Stimulated activated CD8-positive, alpha-beta memory T cell treated with anti-CD3 and anti-CD28 coated beads, Interleukin-12 subunit alpha, Interleukin-12 subunit beta, amount 100 ng/mL, for 24 hours (primary cell): ENCODE results near the gene CSNK2A1.

Source experiments
- DNase-seq: peaks from one replicate; pipeline ENCODE4 v3.0.0-alpha.2; 2020; ENCODE audit errors: extremely low read depth

Gene CSNK2A1

GRCh38 chr20:430091-430999 lies 113.2 kb downstream of the CSNK2A1 start:
- no peak for DNase-seq

- no peak for DNase-seq
Measured at GRCh38 chr20:428658-429200, 114.9 kb downstream of the CSNK2A1 start.

- DNase-seq, result no peak
Measured at GRCh38 chr20:427849-428657, 115.5 kb downstream of the CSNK2A1 start.

- DNase-seq, result no peak
Measured at GRCh38 chr20:427401-427800, 116.2 kb downstream of the CSNK2A1 start.

GRCh38 chr20:426566-426965 lies 117.0 kb downstream of the CSNK2A1 start:
- no peak for DNase-seq
